MCF 10A (cell line): Measurements from ENCODE around the gene PORCN. TPM values are rescaled to one million over a fixed set of nuclear protein-coding genes. Genes with fewer than 3 reads are reported as not detected.

Source experiments
- BruUV-seq: library from RNA; stranded (reverse); fragments of 400-500 nt; replicated peaks from 2 replicates; lab custom pipeline; 2021; lab: Mats Ljungman, UMichigan
- CTCF ChIA-PET: fragments of 300-600 bp; sonication (Branson Sonifier 250); formaldehyde crosslinking; extraction: SDS; loops from one replicate; lab custom pipeline; 2021; ENCODE audit warnings: antibody characterized with exemption, inconsistent platforms; lab: Yijun Ruan, JAX
- POLR2A ChIA-PET: fragments of 300-600, 350-650 bp; sonication (Branson Sonifier 250); formaldehyde crosslinking; extraction: SDS; loops from one replicate; lab custom pipeline; 2020; ENCODE audit warnings: antibody characterized with exemption, inconsistent platforms; lab: Yijun Ruan, JAX
- DNase-seq: peaks from one replicate; pipeline ENCODE4 v3.0.0-alpha.2; 2018; ENCODE audit not compliant: unreplicated experiment
- H3K27ac Mint-ChIP-seq: one replicate; pipeline ENCODE4 v1.8.0; 2022; ENCODE audit warnings: mild to moderate bottlenecking, low read depth, mixed read lengths; ENCODE audit not compliant: unreplicated experiment
- H3K27me3 Mint-ChIP-seq: one replicate; pipeline ENCODE4 v1.8.0; 2022; ENCODE audit warnings: mixed read lengths; ENCODE audit not compliant: insufficient read depth, unreplicated experiment
- H3K36me3 Mint-ChIP-seq: one replicate; pipeline ENCODE4 v1.8.0; 2022; ENCODE audit warnings: mild to moderate bottlenecking, moderate library complexity, mixed read lengths; ENCODE audit not compliant: insufficient read depth, unreplicated experiment
- H3K4me1 Mint-ChIP-seq: one replicate; pipeline ENCODE4 v1.8.0; 2022; ENCODE audit warnings: mixed read lengths; ENCODE audit not compliant: insufficient read depth, unreplicated experiment
- H3K4me3 Mint-ChIP-seq: one replicate; pipeline ENCODE4 v1.8.0; 2022; ENCODE audit warnings: mild to moderate bottlenecking, moderate library complexity, mixed read lengths; ENCODE audit not compliant: unreplicated experiment
- H3K9me3 Mint-ChIP-seq: one replicate; pipeline ENCODE4 v1.8.0; 2022; ENCODE audit warnings: mixed read lengths; ENCODE audit not compliant: unreplicated experiment
- CTCF ChIP-seq: fragments of 200-600 bp; IDR thresholded peaks from one replicate; pipeline ENCODE4 v1.8.0; 2022; ENCODE audit warnings: antibody characterized with exemption, mild to moderate bottlenecking; ENCODE audit not compliant: unreplicated experiment
- intact Hi-C: fragments of 100-400 bp; cut with micrococcal nuclease; formaldehyde crosslinking; loops from 2 replicates; pipeline ENCODE4 v1.14.1; 2022
- total RNA-seq: library from RNA; stranded (reverse); gene quantifications from 2 replicates; pipeline ENCODE4 v1.2.3, GENCODE V29; 2022

PORCN gene
- total RNA-seq, 1 experiment from 2014 or later = 29.2 TPM

- Mint-ChIP-seq H3K27me3 (no peaks in the 10 kb centered on the region), H3K4me1 (peaks cover 6% of the 10 kb centered on the region), H3K9me3 (no peaks in the 10 kb centered on the region), H3K27ac (no peak overlapping the region), H3K36me3 (peaks cover 5% of the 10 kb centered on the region), H3K4me3 (no peak overlapping the region)
- no peak for TF ChIP-seq CTCF
- no peak for DNase-seq
- intact Hi-C loops = no loop called here
- CTCF ChIA-PET = interaction anchor here (0.8 kb wide), 1 partner anchor 25 kb away, joined by 3 read pairs; no protein-coding TSS in a partner anchor
- BruUV-seq = no TSS peak
- POLR2A ChIA-PET = no interaction called here
Observed at GRCh38 chrX:48569958-48570357, 61.2 kb downstream of the PORCN start.

Other genes starting within 250 kb of the PORCN start
- not detected in 2 replicates for gene SSX3, start 152.3 kb upstream of the PORCN start, total RNA-seq
- gene SSX4, start 125.5 kb upstream of the PORCN start, total RNA-seq = not detected in 2 replicates
- gene SSX4B, start 97.0 kb upstream of the PORCN start, total RNA-seq = not detected in 2 replicates
- 1.4 and 2.6 TPM in 2 replicates for gene SLC38A5, start 38.7 kb upstream of the PORCN start, total RNA-seq
- 92.5 and 107 TPM in 2 replicates for gene FTSJ1, start 32.8 kb upstream of the PORCN start, total RNA-seq
- 66.9 and 102 TPM in 2 replicates for gene EBP, start 12.8 kb downstream of the PORCN start, total RNA-seq
- gene TBC1D25, start 30.7 kb downstream of the PORCN start, total RNA-seq = 14.4 and 18.2 TPM in 2 replicates
- 318 and 354 TPM in 2 replicates for gene RBM3, start 65.5 kb downstream of the PORCN start, total RNA-seq
- gene WDR13, start 88.5 kb downstream of the PORCN start, total RNA-seq = 134 and 138 TPM in 2 replicates
- gene WAS, start 174.8 kb downstream of the PORCN start, total RNA-seq = 0.37 and 0.96 TPM in 2 replicates
- gene SUV39H1, start 187.7 kb downstream of the PORCN start, total RNA-seq = 6.6 and 8.7 TPM in 2 replicates